Calu3 (cell line): ENCODE results near the gene DIS3L2. TPM values are rescaled to one million over a fixed set of nuclear protein-coding genes. Genes with fewer than 3 reads are reported as not detected.

Experiments
- BruUV-seq: library from RNA; stranded (reverse); fragments of 400-500 nt; replicated peaks from 2 replicates; lab custom pipeline; 2021; lab: Mats Ljungman, UMichigan
- CTCF ChIA-PET: fragments of 300-600 bp; sonication (Branson Sonifier 250); formaldehyde crosslinking; loops from one replicate; lab custom pipeline; 2022; ENCODE audit warnings: antibody characterized with exemption; lab: Charles Lee
- DNase-seq: peaks from one replicate; pipeline ENCODE4 v3.0.0; 2022
- H3K27ac Mint-ChIP-seq: one replicate; pipeline ENCODE4 v1.8.0; 2022; ENCODE audit warnings: mixed read lengths; ENCODE audit not compliant: unreplicated experiment
- H3K27me3 Mint-ChIP-seq: one replicate; pipeline ENCODE4 v1.8.0; 2022; ENCODE audit warnings: mixed read lengths; ENCODE audit not compliant: unreplicated experiment
- H3K36me3 Mint-ChIP-seq: one replicate; pipeline ENCODE4 v1.8.0; 2022; ENCODE audit warnings: mild to moderate bottlenecking, moderate library complexity, mixed read lengths; ENCODE audit not compliant: insufficient read depth, unreplicated experiment
- H3K4me1 Mint-ChIP-seq: one replicate; pipeline ENCODE4 v1.8.0; 2022; ENCODE audit warnings: mild to moderate bottlenecking, low read depth, mixed read lengths; ENCODE audit not compliant: unreplicated experiment
- H3K4me3 Mint-ChIP-seq: one replicate; pipeline ENCODE4 v1.8.0; 2022; ENCODE audit warnings: mild to moderate bottlenecking, low read depth, moderate library complexity, mixed read lengths; ENCODE audit not compliant: unreplicated experiment
- H3K9me3 Mint-ChIP-seq: one replicate; pipeline ENCODE4 v1.8.0; 2022; ENCODE audit warnings: low read depth, mixed read lengths; ENCODE audit not compliant: unreplicated experiment
- CTCF ChIP-seq: fragments of 200-600 bp; IDR thresholded peaks from one replicate; pipeline ENCODE4 v1.8.0; 2022; ENCODE audit warnings: antibody characterized with exemption; ENCODE audit not compliant: unreplicated experiment
- intact Hi-C: fragments of 100-400 bp; cut with micrococcal nuclease; formaldehyde crosslinking; loops from one replicate; pipeline ENCODE4 v1.10.0; 2022; ENCODE audit not compliant: unreplicated experiment
- total RNA-seq: library from RNA; stranded (reverse); gene quantifications from 2 replicates; pipeline ENCODE4 v1.2.3, GENCODE V29; 2022

DIS3L2 gene
- total RNA-seq, 1 experiment from 2014 or later = 46.0 TPM

- CTCF ChIA-PET = no interaction called here
- Mint-ChIP-seq H3K9me3 (no peaks in the 10 kb centered on the region), H3K4me1 (no peaks in the 10 kb centered on the region), H3K4me3 (no peak overlapping the region), H3K27ac (no peak overlapping the region), H3K36me3 (no peaks in the 10 kb centered on the region), H3K27me3 (no peaks in the 10 kb centered on the region)
- BruUV-seq = no TSS peak
- no peak for DNase-seq
- intact Hi-C loops = no loop called here
- TF ChIP-seq CTCF = no peak
Observed at GRCh38 chr2:232230560-232230959, 269.0 kb downstream of the DIS3L2 start.

GRCh38 chr2:232231554-232231953, 270.0 kb downstream of the DIS3L2 start:
- Mint-ChIP-seq H3K36me3 (no peaks in the 10 kb centered on the region), H3K4me1 (peaks cover 8% of the 10 kb centered on the region), H3K9me3 (no peaks in the 10 kb centered on the region), H3K27me3 (no peaks in the 10 kb centered on the region), H3K27ac (peak overlapping the region; percentile 52), H3K4me3 (no peak overlapping the region)
- DNase-seq = no peak
- BruUV-seq = no TSS peak
- TF ChIP-seq CTCF = no peak
- CTCF ChIA-PET = no interaction called here
- intact Hi-C loops = no loop called here

- no peaks in the 10 kb centered on the region for H3K9me3 Mint-ChIP-seq
Observed at GRCh38 chr2:232232915-232233314, 271.4 kb downstream of the DIS3L2 start.

GRCh38 chr2:232234922-232235615, 273.6 kb downstream of the DIS3L2 start:
- no peaks in the 10 kb centered on the region for H3K9me3 Mint-ChIP-seq
- H3K4me1 Mint-ChIP-seq = peaks cover 34% of the 10 kb centered on the region
- intact Hi-C loops = no loop called here
- no peak overlapping the region for H3K4me3 Mint-ChIP-seq
- no peak overlapping the region for H3K27ac Mint-ChIP-seq
- no TSS peak for BruUV-seq
- H3K27me3 Mint-ChIP-seq = no peaks in the 10 kb centered on the region
- CTCF ChIA-PET = no interaction called here
- no peak for TF ChIP-seq CTCF
- H3K36me3 Mint-ChIP-seq = no peaks in the 10 kb centered on the region
- DNase-seq = no peak

More at GRCh38 chr2:232232915-232233314, 271.4 kb downstream of the DIS3L2 start:
- Mint-ChIP-seq H3K4me1 (peaks cover 18% of the 10 kb centered on the region), H3K4me3 (no peak overlapping the region), H3K27me3 (no peaks in the 10 kb centered on the region), H3K36me3 (no peaks in the 10 kb centered on the region), H3K27ac (no peak overlapping the region)
- intact Hi-C loops = no loop called here
- BruUV-seq = no TSS peak
- CTCF ChIA-PET = no interaction called here
- TF ChIP-seq CTCF = no peak
- no peak for DNase-seq
